ENCODE data around the gene ABHD17A.

Gene ABHD17A

GRCh38 chr19:1885398-1886119, at the start of gene ABHD17A:
ABHD17A (minus strand) TSS chr19:1885496; CDS start chr19:1881566, 3,930 bp downstream.
- DNase-seq: peak; percentile 89 to 94

- DNase-seq: no peak
These were observed 48.6 kb upstream of the ABHD17A start for GRCh38 chr19:1933942-1934341.

DNA sequence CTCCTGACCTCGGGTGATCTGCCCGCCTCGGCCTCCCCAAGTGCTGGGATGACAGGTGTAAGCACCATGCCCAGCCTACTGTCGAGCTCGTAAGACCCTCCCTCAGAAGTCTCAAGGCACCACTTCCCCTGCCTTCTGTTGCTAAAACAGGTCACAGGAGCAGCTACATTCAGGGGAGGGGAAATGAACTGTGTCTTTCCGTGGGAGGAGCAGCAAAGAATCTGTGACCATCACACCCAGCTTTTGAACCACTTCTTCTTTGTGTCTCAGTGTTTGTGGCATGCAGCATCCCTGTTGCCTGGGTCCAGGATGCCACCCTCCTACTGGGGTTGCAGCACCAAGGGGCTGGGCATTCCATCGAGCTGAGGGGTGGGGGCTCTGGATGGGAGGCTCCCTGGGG, 47.9 kb upstream of the ABHD17A start:
- no peak for DNase-seq

DNA sequence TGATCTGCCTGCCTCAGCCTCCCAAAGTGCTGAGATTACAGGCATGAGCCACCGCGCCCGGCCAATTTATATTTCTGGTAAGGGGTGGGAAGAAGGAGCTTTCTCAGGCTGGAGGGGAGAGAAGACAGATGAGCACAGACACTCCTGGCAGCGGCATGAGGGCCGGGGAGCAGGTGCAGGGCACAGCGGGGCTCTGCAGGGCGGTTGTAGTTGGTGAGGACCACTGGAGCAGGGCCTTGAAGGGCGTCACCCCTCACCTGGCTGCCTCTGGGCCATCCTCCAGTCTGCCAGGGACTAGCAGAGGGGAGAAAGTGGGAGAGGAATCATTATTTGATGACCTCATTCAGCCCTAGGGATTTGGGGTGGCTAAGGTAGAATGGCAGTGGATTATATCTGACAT, 47.1 kb upstream of the ABHD17A start:
- DNase-seq: no peak

- no peak for DNase-seq
These were observed 46.1 kb upstream of the ABHD17A start for GRCh38 chr19:1931445-1931844.

GRCh38 chr19:1929021-1929742, 43.9 kb upstream of the ABHD17A start:
- peak; percentile 59 to 70 for DNase-seq

DNA sequence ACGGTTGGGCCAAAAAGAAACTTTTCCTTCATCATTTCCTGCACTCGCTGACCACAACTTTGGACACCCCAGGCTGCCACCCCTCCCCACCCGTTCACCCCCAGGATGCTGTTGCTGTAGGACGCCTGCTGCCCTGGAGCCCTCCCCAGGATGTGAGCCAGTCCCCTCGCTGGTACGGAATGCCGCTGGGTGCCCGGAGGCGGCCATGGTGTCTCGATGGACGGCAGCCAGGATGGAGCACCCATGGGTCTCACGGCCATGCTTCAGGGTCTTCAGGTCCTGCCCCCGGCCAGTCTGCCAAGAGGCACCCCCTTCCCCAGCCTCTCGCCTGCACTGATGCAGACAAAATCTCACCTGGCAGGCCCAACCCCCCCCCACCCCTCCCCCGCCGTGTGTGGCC, 40.2 kb upstream of the ABHD17A start:
- no peak for DNase-seq

DNA sequence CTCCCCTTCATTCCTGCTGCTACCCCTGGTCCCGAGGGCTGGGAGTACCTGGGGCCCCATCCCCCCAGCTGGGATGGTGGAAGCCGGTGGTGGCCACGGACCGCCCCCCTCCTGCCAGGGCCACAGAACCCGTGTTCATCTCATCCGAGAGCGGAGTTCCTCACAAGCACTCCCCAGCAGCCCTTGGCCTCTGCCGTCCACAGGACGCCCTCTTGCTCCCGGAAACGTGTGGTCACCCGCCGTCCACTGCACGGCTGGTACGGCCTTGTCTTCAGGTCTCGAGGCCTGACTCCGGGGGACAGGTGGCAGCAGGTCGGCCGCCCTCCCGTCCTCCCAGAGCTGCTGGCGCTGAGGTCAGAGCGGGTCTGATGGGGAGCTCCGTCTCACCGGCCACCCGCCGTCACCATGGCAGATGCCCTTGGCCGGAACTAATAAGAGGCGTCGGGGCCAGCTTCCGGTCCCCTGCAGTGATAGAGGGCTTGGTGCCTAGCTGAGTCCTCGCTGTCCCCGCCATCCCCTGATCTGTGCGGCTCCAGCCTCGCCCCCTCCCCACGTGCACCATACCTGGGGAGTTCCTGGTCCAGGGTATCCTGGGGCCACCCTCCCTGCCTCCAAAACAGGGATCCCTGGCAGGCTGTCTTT, 39.1 kb upstream of the ABHD17A start:
- no peak for DNase-seq

- DNase-seq: no peak
These were observed 38.0 kb upstream of the ABHD17A start for GRCh38 chr19:1923319-1923718.

- no peak for DNase-seq
These were observed 37.5 kb upstream of the ABHD17A start for GRCh38 chr19:1922803-1923202.

DNA sequence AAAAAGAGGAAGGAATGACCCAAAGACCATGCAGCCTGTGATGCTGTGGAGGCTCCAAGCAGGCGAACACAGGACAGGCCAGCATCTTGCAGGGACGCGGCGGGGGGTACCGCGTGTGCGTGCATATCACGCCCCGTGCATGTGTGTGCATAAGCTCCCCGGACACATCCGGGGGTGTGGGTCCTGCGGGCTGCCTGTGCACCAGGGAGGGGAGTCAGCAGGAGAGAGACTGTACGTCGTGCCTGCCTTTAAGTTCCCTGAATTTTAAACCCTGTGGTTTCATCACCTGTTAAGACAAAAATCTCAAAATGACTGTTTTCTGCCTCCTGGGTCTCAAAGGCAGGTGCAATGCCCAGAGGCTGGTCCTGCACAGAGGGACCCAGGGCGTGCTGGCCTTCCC, 36.5 kb upstream of the ABHD17A start:
- DNase-seq: no peak

- DNase-seq: no peak
These were observed 36.0 kb upstream of the ABHD17A start for GRCh38 chr19:1921326-1921725.

GRCh38 chr19:1920644-1921043, 35.3 kb upstream of the ABHD17A start:
- DNase-seq: no peak

DNA sequence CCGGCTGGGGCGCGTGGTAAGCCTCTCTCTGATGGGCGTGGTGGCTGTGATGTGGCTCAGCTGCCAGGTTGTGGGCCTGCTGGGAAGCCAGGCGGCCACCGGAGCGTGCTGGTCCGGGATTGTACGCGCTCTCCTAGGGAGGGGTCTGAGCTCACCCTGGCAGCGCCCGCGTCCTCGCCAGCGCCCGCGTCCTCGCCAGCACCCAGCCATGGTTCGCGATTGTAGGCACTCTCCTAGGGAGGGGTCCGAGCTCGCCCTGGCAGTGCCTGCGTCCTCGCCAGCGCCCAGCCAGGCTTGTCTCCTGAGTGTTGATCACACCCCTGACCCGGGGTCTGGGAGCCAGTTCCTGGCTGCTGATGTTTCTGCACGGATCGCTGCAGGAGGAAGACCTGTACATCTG, 33.7 kb upstream of the ABHD17A start:
- DNase-seq: no peak

GRCh38 chr19:1917926-1918325, 32.6 kb upstream of the ABHD17A start:
- DNase-seq: no peak

GRCh38 chr19:1917146-1917545, 31.9 kb upstream of the ABHD17A start:
- DNase-seq: no peak

DNA sequence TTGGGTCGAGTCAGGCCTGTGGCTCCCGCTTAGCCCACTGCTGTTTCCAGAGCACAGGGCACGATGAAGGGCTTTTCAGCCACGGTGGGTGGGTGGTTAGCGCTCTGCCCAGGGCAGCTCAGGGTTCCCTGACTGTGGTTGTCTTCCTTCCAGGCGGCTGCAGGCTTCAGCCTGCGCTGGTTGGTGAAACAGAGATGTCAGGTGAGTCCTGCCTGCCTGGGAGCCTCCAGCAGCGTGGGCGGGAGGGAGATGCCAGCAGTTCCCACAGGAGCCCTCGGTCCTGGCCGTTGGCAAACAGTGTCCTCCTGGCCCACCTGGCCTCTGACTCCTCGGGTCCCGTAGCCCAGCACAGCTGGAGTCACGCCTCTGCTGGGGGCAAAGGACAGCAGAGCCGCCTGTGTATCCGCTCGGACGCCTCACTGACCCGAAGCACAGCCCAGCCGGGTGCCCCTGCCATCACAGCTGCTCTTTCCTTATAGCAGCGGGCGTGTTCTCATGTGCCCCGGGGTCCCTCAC, 29.6 kb upstream of the ABHD17A start:
- DNase-seq: no peak

- DNase-seq: no peak
These were observed 28.7 kb upstream of the ABHD17A start for GRCh38 chr19:1913781-1914577.

- no peak for DNase-seq
These were observed 27.6 kb upstream of the ABHD17A start for GRCh38 chr19:1912760-1913505.

- no peak for DNase-seq
These were observed 26.7 kb upstream of the ABHD17A start for GRCh38 chr19:1911995-1912394.

DNA sequence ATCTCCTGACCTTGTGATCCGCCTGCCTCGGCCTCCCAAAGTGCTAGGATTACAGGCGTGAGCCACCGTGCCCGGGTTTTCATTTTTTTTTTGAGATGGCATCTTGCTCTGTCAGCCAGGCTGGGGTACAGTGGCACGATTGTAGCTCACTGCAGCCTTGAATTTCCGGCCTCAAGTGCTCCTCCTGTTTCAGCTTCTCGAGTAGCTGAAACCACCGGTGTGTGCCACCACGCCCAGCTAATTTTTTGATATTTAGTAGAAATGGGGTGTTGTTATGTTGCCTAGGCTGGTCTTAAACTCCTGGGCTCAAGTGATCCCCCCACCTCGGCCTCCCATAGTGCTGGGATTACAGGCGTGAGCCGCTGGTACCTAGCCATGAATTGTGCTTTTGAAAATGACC, 25.8 kb upstream of the ABHD17A start:
- DNase-seq: no peak

DNA sequence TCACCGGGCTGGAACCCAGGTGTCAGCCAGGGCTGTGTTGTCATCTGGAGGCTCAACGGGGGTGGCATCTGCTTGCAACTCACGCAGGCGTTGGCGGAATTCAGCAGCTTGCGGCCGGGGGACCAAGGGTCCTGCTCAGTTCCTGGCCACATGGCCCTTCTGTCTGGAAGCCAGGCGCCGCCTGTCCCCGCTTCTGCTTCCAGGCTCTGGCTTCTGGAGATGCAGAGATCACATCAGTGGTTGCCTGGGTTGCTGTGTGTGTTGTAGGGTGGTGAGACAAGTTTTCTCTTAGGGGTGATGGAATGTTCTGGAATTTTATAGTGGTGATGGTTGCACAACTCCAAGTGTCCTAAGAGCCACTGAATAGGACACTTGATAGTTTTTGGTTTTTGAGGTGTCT, 24.9 kb upstream of the ABHD17A start:
- no peak for DNase-seq
